Measurements from ENCODE around the gene ECE1. TPM values are rescaled to one million over a fixed set of nuclear protein-coding genes. Genes with fewer than 3 reads are reported as not detected.

Gene ECE1
- 10 to 100 TPM; 17.3 to 53.3 (median 45.1) TPM for polyA plus RNA-seq (ENCODE audit: insufficient read length in 4 of 4)

- DNase-seq (ENCODE audit: low read depth in 4 of 4, low spot score in 3 of 4), result no peak
Observed at GRCh38 chr1:21289700-21290545, at the start of gene ECE1. TSS of gene ECE1 (minus strand) at chr1:21290463. CDS start at chr1:21290414, 49 bp downstream.

- no peak for DNase-seq (ENCODE audit: low read depth in 4 of 4, low spot score in 3 of 4)
Observed at GRCh38 chr1:21339356-21340229, 49.3 kb upstream of the ECE1 start.

- DNase-seq (ENCODE audit: low read depth in 4 of 4, low spot score in 3 of 4), result peak in 2 of 4 donors; percentile 66 to 81
Observed at GRCh38 chr1:21338573-21339355, 48.5 kb upstream of the ECE1 start.

GRCh38 chr1:21337928-21338572 lies 47.8 kb upstream of the ECE1 start:
- no peak for DNase-seq (ENCODE audit: low read depth in 4 of 4, low spot score in 3 of 4)

GRCh38 chr1:21337454-21337927 lies 47.2 kb upstream of the ECE1 start:
- DNase-seq (ENCODE audit: low read depth in 4 of 4, low spot score in 3 of 4), result no peak

GRCh38 chr1:21337010-21337437 lies 46.8 kb upstream of the ECE1 start:
- DNase-seq (ENCODE audit: low read depth in 4 of 4, low spot score in 3 of 4), result no peak

- DNase-seq (ENCODE audit: low read depth in 4 of 4, low spot score in 3 of 4), result no peak
Observed at GRCh38 chr1:21335750-21336224, 45.5 kb upstream of the ECE1 start.

GRCh38 chr1:21335088-21335691 lies 44.9 kb upstream of the ECE1 start:
- DNase-seq (ENCODE audit: low read depth in 4 of 4, low spot score in 3 of 4), result no peak

- DNase-seq (ENCODE audit: low read depth in 4 of 4, low spot score in 3 of 4), result no peak
Observed at GRCh38 chr1:21334214-21335087, 44.2 kb upstream of the ECE1 start.

GRCh38 chr1:21333824-21334213 lies 43.6 kb upstream of the ECE1 start:
- DNase-seq (ENCODE audit: low read depth in 4 of 4, low spot score in 3 of 4), result no peak

GRCh38 chr1:21332554-21333311 lies 42.5 kb upstream of the ECE1 start:
- no peak for DNase-seq (ENCODE audit: low read depth in 4 of 4, low spot score in 3 of 4)

- no peak for DNase-seq (ENCODE audit: low read depth in 4 of 4, low spot score in 3 of 4)
Observed at GRCh38 chr1:21331752-21332478, 41.7 kb upstream of the ECE1 start.

GRCh38 chr1:21330544-21330943 lies 40.3 kb upstream of the ECE1 start:
- no peak for DNase-seq (ENCODE audit: low read depth in 4 of 4, low spot score in 3 of 4)

- no peak for DNase-seq (ENCODE audit: low read depth in 4 of 4, low spot score in 3 of 4)
Observed at GRCh38 chr1:21329209-21329844, 39.1 kb upstream of the ECE1 start.

GRCh38 chr1:21327566-21328323 lies 37.5 kb upstream of the ECE1 start:
- DNase-seq (ENCODE audit: low read depth in 4 of 4, low spot score in 3 of 4), result no peak

GRCh38 chr1:21326861-21327344 lies 36.6 kb upstream of the ECE1 start:
- DNase-seq (ENCODE audit: low read depth in 4 of 4, low spot score in 3 of 4), result no peak
